Right ventricle myocardium inferior (tissue), 1 donor: Measurements from ENCODE around the gene DAZAP1. TPM values are rescaled to one million over a fixed set of nuclear protein-coding genes. Genes with fewer than 3 reads are reported as not detected.
"Not testable (repeated sequence)": the region's sequence is repeated elsewhere in the genome, so short reads cannot be mapped to it uniquely, and the experiment has no call there.

Experiments used
- ATAC-seq: fragments of 200-7000 bp; cut with Tn5 transposase; one replicate; pipeline ENCODE4 v1.9.1; 2020; ENCODE audit warnings: mild to moderate bottlenecking, moderate library complexity
- DNase-seq: peaks from one replicate; pipeline ENCODE4 v3.0.0; 2021; ENCODE audit errors: missing footprints
- intact Hi-C: fragments of 100-400 bp; cut with DNase I; formaldehyde crosslinking; loops from one replicate; pipeline ENCODE4 v1.11.0; 2022
- total RNA-seq: library from RNA; stranded (reverse); fragmentation: NEBNext Ultra II Directional; extraction: Animal tissue kit (Norgen Biotek cat#: 25700); gene quantifications from one replicate; pipeline ENCODE4 v1.2.1, GENCODE V29; 2021
- donor health status: DM: no; HTN: yes; CAD: no; lungs with severe emphysema.

The DAZAP1 gene
- total RNA-seq, 1 donor from 2014 or later = 88.4 TPM

- DNase-seq = no peak
- ATAC-seq = no peak
- intact Hi-C loops = no loop called here
Observed at GRCh38 chr19:1417145-1417544, 9.8 kb downstream of the DAZAP1 start.

- ATAC-seq (no peak), DNase-seq (no peak)
- intact Hi-C loops = no loop called here
Observed at GRCh38 chr19:1417681-1418495, 10.5 kb downstream of the DAZAP1 start.

- intact Hi-C loops = no loop called here
- ATAC-seq = no peak
- no peak for DNase-seq
Observed at GRCh38 chr19:1418496-1418775, 11.1 kb downstream of the DAZAP1 start.

GRCh38 chr19:1418951-1419738 is 11.8 kb downstream of the DAZAP1 start:
- ATAC-seq = peak; percentile 39

GRCh38 chr19:1420085-1420484 is 12.7 kb downstream of the DAZAP1 start:
- ATAC-seq, intact Hi-C loops, DNase-seq: not testable (repeated sequence)

More at GRCh38 chr19:1418951-1419738, 11.8 kb downstream of the DAZAP1 start:
- intact Hi-C loops = no loop called here
- DNase-seq = no peak

DNA sequence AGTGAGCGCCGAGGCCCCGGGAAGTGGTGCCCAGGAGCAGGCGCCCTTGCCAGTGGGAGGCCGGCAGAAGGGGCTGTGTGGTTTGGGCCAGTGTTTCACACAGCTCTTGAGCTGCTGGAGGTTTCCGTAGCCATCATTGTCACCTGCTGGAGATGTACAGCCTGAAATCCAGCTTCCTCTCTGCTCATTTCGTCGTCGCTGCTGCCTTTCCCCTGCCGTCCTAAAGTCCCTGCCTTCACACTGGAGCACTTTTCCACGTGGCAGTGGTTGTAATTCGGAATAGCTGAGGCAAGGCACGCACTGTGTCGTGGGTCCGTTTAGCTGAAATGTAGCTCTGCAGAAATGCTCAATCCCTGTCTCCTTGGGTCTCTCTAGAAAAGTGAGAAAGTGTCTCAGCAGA is 13.2 kb downstream of the DAZAP1 start:
- intact Hi-C loops = no loop called here
- ATAC-seq (no peak), DNase-seq (no peak)

DNA sequence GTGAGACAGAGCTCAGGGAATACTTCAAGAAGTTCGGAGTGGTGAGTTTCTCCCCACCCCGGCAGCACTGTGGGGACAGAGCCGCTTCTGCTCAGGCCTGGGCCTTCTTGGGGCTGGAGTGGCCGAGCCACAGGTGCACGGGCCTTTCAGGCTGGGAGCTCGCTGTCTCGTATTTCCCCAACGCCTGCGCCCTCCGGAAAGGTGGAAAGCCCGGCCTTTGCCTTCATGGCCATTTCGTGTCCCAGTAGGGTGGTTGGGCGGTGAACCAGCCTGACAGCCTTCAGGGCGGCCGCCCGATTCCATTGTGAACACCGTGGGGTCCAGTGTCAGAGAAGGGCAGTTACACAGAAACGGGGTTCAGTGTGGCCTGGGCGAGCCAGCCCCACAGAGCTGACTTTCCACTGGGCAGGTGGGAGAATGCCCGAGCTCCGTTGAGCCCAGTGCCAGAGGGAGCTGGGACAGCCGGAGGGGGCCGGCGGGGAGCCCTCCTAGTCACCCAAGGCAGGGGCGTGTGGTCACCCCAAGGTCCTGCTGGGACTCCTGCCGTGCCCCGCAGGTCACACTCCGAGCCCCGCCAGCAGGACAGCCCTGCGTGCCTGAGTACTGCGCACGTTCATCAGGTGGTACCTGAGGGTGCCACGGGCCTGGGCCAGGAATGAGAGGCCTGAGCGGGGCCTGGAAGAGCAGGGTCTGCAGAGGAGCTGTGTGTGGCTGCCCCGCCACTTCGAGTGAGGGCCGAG is 14.0 kb downstream of the DAZAP1 start:
- ATAC-seq (no peak), DNase-seq (no peak)
- intact Hi-C loops = no loop called here

- DNase-seq = no peak
- intact Hi-C loops = no loop called here
- ATAC-seq = no peak
Observed at GRCh38 chr19:1421958-1422305, 14.5 kb downstream of the DAZAP1 start.

GRCh38 chr19:1422360-1422759 is 15.0 kb downstream of the DAZAP1 start:
- DNase-seq = no peak
- intact Hi-C loops = no loop called here
- ATAC-seq = no peak

DNA sequence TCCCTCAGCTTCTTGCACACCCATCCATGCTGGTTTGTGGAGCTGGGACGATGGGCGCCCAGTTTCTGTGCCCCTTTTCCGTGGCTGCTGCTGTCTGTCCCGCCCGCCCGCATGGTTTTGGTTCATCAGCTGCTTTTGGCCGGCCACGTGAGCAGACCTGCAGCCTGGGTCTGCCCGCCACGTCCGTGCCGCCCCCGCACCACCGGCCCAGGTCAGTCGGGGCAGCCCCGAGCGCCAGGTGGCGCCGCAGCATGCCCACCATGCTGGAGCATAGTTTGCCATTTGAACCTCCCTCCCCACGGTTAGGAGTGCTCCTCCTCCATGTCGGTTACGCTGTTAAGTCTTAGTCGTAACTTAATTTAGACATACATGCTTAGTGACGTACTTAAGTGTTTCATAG is 15.6 kb downstream of the DAZAP1 start:
- ATAC-seq (no peak), DNase-seq (no peak)
- intact Hi-C loops = no loop called here

GRCh38 chr19:1423436-1424191 is 16.2 kb downstream of the DAZAP1 start:
- ATAC-seq (no peak), DNase-seq (no peak)
- intact Hi-C loops = no loop called here

- DNase-seq (no peak), ATAC-seq (no peak)
- intact Hi-C loops = no loop called here
Observed at GRCh38 chr19:1424192-1424955, 17.0 kb downstream of the DAZAP1 start.

DNA sequence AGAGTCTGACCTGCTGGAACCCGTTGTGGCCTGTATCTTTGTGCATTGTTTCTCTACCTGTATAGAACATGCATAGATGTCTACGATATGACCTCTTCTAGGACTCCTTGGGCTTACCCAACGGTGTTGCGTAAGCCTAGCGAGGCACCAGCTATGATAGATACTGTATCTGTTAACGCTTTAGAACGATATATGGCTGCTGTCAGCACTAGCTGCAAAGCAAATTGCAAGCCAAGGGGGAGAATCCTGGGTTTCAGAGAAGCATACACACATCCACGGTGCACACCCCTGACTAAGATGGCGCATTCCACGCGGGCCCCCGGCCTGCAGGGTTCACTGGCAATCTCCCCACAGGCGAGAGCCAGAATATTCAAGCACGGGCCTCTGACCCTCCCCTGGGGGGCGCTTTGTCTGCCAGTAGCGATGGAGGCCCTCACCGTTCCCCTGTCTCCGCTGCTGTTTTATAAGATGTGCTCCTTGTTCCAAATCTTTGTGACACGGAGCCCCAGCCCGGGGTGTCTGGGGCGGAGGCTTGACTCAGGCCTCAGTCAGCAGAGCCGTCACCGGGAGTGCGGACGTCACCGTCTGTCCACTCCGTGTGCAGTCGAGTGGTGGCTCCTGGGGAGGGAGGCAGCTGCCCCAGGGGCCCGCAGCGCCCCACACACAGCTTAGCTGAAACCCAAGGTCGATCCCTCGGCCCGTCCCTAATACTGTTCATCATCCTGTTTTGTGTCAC is 17.9 kb downstream of the DAZAP1 start:
- ATAC-seq (no peak), DNase-seq (no peak)
- intact Hi-C loops = no loop called here

DNA sequence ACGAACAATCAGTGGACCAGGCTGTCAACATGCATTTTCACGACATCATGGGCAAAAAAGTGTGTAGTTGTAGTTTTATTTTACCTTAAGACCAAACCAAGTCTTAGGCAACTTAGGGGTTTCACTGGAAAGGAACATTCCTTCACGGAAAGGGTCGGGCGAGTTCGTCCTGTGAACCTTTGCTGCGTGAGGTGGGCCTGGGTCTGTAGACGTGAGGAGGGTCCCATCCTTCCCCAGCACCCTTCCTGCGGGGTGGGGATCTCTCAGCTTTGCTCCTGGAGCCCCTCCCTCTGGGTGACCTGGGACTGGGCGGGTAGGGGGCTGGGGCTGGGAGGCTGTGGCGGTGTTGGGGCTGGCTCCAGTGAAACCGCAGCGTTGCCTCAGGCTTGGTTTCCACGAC is 18.5 kb downstream of the DAZAP1 start:
- intact Hi-C loops = no loop called here
- no peak for ATAC-seq

GRCh38 chr19:1426736-1427135 is 19.4 kb downstream of the DAZAP1 start:
- no peak for DNase-seq
- no peak for ATAC-seq
- intact Hi-C loops = no loop called here

More for the DNA sequence above, 18.5 kb downstream of the DAZAP1 start:
- no peak for DNase-seq

DNA sequence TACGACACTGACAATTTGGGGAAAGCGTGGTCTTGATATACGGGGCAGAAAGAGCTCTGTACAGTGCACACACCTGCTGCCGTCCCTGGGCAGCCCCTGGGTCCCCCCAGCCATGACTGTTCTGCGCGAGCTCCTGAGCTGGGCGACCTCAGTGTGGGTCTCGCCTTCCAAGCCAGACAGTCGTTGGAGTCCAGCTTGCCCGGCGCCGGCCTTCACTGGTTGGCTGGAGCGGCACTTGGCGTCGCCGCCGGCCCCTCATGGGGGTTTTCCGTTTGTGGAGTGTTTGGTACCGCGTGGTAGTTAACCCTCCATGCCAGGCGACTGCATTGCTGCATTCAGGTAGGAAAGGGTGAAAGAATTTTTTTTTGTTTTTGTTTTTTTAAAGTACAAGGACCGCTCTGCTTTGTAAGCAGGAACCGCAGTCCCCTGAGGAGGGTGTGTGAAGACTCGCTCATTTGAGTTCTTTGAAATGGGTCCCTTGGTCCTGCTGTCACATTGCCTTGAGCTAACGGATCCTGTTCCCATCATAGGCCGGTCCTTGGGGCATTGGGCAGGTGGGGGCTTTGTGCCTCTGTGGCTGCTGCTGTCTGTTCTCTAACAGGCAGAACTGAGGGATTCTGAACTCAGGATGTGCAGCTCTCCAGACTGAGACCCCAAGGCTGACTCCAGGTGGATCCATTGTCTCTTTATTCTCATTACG is 20.0 kb downstream of the DAZAP1 start:
- no peak for ATAC-seq
- intact Hi-C loops = no loop called here

DNA sequence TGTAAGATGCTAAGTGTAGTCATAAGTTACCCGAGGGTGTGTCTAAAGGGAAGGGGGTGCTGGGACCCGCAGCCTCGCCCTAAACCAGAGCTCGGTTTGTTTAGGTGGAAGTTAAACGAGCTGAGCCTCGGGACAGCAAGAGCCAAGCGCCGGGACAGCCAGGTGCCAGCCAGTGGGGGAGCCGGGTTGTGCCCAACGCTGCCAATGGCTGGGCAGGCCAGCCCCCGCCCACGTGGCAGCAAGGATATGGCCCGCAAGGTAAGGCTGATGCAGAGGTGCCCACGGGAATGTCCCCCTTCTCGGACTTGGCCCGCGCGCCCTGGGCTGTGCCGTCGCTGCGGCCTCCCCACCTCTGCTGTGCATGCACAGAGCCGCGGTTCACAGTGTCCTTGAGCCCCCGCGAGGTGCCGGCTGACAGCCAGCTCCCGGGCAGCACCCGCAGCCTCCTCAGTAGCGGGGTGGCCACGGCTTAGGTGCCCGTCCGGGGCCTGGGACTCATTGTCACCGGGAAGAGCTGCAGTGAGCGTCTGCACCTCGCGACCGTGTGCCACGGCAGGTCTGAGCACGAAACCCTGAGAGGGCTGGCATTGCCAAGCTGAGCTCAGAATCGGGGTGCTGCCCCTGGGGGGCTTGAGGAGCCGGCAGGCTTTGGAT is 21.5 kb downstream of the DAZAP1 start:
- peak; percentile 35 for ATAC-seq
- intact Hi-C loops = no loop called here
- DNase-seq = no peak

More for the DNA sequence above, 20.0 kb downstream of the DAZAP1 start:
- no peak for DNase-seq
